ENCODE results near the gene LCE2D.
A peak's percentile ranks its signal among the peaks of the same experiment; 100 is the strongest.
"Not testable (repeated sequence)": the region's sequence is repeated elsewhere in the genome, so short reads cannot be mapped to it uniquely, and the experiment has no call there.

The LCE2D gene, protein sequence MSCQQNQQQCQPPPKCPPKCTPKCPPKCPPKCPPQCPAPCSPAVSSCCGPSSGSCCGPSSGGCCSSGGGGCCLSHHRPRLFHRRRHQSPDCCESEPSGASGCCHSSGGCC

DNA sequence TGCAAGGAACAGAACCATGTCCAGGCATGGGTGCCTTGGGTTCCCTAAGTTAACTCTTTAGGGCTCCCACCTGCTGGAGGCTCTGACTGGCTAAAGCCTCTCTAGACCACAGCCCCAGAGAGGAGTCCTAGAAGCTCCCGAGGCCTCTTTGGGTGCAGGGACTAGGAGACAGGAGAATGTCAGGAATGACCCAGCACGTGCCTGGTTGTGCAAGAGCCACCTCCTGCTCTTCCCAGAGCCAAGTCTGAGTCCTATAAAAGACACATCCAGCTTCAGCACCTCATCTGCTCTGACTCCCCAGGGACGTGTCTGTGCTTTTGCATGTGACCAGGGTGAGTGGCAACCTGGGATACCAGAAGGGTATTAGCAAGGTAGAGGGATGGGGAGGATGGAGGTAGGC, at the start of gene LCE2D:
Gene LCE2D, plus strand, starts transcription at position 283 of the 400 bp plus-strand sequence. CDS start 726 bp downstream, outside the sequence.
- no peak for DNase-seq

DNA sequence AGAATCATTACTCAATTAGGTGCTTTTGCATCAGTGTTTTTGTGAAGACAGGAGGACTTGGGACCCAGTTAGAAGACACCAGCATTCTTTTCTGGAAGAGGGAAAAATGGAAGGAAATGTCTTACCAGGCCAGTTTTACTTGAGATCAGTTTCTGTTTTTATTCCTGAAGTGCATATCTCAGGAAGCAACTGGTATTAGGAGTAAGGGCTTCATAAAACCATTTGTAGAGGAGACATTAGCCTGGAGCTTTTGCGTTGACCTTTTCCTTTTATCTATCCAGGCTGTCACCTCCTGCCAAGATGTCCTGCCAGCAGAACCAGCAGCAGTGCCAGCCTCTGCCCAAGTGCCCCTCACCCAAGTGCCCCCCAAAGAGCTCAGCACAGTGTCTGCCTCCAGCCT, 49.7 kb upstream of the LCE2D start, which contains the start of gene LCE3B:
Gene LCE3B, plus strand, starts transcription at position 301 of the 400 bp plus-strand sequence. Its CDS starts 0 bp downstream, at position 301.
- no peak for DNase-seq

DNA sequence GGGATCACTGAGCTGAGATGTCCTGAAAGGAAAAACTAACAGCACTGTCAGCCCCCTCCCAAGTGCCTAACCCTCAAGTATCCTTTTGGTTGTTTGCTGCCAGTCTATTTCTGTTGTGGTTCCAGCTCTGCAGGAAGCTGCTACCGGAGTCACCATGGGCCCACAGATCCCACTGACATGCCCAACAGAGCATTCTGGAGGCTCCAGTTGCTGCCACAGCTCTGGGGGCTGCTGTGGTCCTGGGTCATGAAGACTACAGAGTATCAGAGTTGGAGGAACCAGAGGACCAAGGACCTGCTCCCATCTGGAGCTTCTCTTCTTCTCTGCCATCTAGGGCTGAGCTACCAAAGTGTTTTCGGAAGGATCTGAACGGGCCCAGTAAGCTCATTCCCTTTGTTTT, 41.2 kb upstream of the LCE2D start:
- DNase-seq, result no peak

DNA sequence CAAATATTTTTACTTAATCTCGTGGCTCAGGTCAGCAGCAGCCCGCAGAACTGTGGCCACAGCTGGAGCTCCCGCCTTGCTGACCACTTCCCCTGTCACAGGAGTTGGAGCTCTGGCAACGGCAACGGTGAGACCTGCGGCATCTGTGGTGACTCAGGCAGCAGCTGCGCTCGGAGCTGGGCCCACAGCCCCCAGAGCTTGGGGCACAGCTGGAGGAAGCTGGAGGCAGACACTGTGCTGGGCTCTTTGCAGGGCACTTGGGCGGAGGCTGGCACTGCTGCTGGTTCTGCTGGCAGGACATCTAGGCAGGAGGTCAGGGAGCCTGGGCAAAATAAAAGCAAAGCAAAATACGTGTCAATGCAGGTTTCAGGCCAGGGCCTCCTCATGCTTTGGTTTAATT, 40.4 kb upstream of the LCE2D start, which contains the start of gene LCE3A:
Gene LCE3A, minus strand, starts transcription at position 301 of the 400 bp plus-strand sequence. Its CDS starts 0 bp downstream, at position 301.
- no peak for DNase-seq

DNA sequence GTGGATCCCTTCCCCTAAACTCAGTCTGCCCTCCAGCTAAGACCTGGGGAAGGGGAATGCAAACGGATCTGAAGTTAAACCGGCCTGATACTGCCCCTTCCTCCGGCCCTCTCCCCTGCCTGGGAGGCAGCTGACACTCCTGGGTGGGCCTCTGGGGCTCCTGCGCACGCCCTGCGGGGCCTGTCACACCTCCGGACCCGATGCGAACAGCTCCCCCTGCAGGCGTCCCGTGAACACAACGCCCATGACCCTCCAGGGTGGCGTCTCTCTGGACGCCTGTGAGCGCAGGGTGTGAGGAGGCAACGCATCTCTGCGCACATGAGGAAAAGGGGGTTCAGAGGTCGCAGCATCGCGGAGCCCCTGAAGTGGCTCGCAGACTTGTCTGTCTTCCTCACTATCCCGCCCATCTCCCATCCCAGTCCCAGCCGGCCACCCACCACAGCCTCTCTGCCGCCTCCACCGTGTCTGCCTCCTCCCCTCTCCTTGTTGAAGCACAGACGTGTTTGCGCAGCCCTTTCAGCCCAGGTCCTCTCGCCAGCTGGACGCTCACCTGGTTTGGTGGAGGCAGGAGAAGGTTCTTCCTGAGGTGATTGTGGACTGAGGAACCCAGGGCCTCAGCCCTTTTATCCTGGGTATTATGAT, 39.9 kb upstream of the LCE2D start:
- DNase-seq, result no peak

DNA sequence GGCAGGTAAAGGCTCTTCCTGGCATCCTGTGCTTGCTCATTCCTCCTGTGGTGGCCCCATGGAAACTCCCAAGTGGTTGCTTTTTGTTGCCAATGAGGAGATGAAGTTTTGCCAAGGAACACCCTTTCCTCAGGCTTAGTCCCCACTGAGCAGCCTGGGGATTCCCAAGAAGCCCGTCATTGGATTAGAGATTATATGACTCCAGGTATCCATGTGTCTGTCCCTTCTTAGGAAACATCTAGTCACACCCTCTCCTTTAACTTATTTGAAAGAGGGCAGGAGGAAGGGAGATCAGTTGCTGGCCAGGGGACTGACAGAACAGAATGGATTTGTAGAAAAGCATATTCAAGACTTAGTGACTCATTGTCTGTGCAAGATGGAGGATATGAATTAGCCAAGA, 36.4 kb upstream of the LCE2D start:
- DNase-seq, result no peak

DNA sequence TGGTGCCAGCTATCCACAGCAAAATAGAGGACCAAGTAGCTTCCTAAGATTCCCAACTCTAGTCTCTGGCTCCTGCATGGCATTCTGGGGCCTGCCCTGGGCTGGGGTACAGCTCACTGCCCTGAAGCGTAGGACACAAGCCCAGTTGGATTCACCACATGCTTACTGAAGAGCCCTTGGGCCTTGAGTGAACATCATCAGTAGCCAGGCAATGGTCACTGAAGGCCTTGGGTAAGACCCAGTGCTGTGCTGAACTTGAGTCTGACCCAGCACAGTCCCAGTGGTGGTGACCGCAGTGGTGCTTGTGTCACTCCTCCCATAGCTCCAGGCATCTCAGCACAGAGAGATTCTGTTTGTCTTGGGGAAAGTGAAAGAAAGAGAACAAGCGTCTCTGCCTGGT, 32.6 kb upstream of the LCE2D start:
- DNase-seq, result no peak

DNA sequence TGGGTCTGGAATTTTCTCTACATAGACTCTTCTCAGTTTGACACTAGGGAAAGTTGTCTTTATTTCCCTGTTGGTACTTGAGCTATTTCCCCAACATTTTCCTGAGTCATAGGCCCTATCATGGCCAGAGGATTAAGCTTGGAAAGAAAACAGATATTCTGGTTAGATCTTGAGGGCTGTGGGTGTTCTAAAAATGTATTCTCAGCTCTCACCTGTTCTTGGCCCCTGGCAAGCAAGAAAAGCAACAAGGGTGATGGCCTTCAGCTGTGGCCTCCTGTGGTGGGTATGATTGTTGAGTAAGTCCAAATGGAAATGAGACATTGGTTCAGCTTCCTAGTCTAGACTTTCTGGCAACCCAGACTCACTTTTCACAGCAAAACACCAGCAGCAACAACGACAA, 22.8 kb upstream of the LCE2D start:
- no peak for DNase-seq

DNA sequence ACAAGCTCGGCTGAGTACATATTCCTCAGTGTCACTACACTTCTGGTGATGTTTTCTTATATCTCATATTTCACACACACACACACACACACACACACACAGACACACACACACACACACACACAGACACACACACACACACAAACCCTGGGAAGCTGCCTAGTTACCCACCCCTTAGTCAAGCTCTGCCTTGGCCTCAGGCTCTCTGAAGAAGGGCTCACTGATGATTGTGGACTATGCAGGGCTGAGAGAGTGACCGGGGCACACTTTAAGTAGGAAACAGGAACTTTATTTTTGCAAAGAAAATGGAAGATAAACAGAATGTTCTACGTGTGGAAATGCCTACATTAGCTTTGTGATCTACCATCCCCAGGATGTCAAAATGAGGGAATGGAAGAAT, 19.2 kb upstream of the LCE2D start:
- DNase-seq, result no peak

DNA sequence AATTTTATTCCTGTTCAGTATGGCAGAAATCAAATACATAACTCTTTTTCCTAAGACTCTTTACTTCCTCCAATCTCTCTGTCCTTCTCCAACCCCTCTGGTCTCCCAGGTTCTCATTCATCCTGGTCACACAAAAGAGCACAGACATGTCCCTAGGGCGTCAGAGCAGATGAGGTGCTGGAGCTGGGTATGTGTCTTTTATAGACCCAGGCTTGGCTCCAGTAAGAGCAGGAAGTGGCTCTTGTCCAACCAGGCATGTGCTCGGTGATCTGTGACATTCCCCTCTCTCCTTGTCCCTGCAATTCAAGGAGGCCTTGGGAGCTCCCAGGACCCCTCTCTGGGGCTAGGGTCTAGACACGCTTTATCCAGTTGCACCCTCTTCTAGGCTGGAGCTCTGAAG, 18.0 kb upstream of the LCE2D start:
- DNase-seq, result no peak

DNA sequence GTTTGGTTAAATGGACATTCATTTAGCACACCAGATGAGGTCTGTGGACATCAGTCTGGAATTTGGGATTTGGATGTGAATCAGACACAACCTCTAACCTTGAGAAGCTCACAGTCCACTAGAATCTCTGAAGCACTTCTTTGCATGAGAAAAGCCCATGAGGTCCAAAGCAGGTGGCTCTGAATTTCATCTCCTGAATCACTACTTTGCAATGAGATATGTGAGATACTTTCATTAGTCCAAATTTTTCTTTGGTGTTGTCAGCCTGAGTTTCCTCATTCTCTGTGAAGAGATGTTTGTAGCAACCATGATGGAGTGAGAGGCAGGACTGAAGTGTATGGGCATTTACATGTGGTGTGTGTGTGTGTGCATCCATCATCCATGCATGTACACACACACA, 16.5 kb upstream of the LCE2D start:
- no peak for DNase-seq

DNA sequence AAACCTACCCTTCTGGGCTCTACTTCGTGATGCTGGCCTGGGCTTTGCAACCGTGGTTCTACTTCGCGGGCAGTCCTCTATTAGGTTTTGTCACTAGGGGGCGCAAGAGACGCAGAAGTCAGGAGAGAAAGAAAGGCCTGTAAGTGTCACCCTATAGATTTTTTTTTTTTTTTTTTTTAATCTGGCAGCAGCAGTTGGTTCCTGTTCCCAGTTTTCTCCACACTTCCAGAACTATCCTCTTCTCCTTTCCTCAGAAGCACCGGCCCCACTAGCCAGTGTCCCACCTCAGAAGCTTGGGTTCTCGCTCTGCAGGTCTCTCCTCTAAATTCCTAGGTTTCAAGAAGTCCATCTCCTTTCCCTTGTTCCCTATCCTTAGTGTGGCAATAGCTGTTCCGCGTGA, 9.1 kb upstream of the LCE2D start:
- peak in 1 of 4 experiments; percentile 5 for DNase-seq

DNA sequence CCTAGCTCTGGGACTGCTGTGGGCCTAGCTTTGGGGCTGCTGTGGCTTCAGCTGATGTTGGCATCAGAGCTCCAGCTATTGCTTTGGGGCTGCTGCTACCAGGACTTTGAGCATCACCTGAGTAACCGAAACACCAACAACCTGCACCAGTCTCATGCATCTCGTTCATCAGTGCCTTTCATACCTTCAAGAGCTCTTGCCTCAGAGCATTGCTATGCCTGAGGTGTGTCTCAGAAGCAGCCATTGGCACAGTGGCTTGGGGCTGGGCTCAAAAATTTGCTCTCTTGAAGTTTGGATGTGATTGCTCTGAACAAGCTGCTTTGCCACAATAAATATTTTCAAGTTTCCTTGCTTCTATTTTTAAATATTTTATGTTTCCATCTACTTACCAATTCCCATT, 6.7 kb upstream of the LCE2D start:
- no peak for DNase-seq

DNA sequence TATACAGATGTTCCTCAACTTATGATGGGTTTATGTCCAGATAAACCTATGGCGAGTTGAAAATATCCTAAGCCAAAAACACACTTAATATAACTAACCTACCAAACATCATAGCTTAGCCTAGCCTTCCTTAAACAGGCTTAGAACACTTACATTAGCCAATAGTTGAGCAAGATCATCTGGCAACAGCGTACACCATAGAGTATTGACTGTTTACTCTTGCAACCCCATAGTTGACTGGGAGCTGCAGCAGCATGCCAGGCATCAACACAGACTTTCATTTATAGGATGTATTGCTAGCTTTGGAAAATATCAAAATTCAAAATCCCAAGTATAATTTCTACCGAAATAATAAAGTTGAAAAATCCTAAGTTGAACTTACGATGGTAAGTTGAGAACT, 5.5 kb upstream of the LCE2D start:
- no peak for DNase-seq

DNA sequence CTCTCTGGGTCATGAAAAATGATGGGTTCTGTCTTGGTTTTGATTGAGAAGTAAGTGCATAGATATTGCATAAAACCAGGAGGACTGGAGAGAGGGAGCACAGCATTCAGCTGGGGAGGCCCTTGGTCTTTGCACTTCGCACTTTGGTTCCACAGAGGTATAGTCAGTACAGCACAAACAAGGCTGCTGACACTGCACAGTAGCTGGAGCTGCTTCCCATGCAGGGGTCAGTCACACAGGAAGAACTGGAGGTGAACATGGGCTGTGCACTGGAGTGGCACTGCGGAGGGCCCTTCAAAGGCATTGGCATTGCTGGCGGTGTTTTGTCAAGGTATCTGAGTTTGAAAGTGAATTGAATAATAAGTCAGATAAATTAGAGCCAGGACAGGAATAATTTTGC, 4.5 kb upstream of the LCE2D start:
- DNase-seq, result no peak

DNA sequence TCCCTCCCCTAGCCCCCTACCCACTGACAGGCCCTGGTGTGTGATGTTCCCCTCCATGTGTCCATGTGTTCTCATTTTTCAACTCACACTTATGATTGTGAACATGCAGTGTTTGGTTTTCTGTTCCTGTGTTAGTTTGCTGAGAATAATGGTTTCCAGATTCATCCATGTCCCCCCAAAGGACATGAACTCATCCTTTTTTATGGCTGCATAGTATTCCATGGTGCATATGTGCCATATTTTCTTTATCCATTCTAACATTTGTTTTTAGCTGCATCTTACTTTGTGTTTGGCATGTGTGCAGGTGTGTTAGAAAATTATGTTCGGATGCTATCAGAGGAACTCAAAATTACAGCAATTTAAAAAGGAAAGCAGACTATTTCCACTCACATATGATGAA, 3.0 kb downstream of the LCE2D start:
- not testable (repeated sequence) for DNase-seq

DNA sequence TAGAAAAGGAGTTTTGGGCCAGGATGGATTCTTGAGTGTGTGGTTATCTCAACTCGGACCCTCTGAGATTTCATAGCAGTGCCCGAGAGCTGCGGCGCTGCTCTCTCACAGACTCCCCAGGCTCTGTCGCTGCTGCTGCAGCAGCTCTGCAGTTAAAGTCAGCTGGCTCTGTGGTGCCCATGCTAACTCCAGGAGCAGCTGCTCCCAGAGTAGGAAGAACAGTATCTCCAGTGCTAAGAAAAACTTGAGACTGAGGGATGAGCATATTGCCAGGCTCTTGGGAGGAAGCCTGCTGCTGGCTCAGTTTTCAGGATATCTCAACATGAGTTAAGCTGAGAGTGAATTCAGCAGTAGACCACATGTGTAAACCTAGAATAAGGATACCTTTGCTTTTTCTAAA, 4.5 kb downstream of the LCE2D start:
- DNase-seq, result no peak

DNA sequence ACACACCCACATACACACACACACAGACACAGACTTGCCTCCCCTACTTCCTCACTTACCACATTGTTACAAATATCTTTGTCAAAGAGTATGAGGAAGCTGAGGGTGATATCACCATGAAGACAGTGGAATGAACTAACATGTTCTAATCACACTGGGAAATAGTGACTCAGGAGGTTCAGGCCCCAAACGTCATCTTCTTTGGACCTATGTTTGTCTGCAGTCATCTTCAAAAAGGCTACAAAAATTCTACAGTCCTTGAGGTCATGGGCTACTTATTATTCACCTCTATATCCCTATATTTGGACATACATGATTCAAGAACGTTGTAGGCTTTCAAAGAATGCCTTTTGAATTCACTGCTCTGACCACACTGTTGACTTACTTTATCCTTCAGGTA, 9.8 kb downstream of the LCE2D start:
- DNase-seq, result no peak

DNA sequence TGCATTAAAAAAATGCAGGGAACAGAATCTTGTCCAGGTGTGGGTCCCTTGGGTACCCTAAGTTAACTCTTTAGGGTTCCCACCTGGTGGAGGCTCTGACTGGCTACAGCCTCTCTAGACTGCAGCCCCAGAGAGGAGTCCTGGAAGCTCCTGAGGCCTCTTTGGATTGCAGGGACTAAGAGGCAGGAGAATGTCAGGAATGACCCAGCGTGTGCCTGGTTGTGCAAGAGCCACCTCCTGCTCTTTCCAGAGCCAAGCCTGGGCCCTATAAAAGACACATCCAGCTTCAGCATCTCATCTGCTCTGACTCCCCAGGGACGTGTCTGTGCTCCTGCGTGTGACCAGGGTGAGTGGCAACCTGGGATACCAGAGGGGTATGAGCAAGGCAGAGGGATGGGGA, 11.8 kb downstream of the LCE2D start, which contains the start of gene LCE2C:
Gene LCE2C, plus strand, starts transcription at position 297 of the 400 bp plus-strand sequence. CDS start 737 bp downstream, outside the sequence.
- not testable (repeated sequence) for DNase-seq

DNA sequence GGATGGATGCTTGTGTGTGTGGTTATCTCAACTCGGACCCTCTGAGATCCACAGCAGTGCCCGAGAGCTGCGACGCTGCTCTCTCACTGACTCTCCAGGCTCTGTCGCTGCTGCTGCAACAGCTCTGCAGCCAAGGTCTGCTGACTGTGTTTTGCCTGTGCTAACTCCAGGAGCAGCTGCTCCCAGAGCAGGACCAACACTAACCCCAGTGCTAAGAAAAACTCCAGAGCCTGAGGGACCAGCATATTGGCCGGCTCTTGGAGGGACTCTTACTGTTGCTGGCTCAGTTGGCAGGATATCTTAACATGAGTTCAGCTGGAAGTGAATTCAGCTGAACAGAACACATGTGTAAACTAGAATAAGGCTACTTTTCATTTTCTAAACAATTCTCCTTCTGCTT, 16.3 kb downstream of the LCE2D start:
- no peak for DNase-seq

DNA sequence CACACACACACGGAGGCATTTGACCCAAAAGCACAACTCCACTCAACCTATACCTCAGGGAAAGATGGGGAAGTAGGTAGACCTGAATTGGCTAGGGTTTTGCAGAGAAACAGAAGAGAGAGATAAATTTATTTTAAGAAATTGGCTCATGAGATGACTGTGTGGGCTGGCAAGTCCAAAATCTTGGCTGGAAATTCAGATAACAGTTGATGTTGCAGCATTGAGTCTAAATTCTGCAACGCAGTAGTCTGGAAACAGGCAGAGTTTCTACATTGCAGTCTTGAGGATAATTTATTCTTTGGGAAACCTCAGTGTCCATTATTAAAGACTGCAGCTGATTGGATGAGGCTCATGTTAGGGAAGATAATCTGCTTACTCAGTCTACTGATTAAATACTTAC, 18.4 kb downstream of the LCE2D start:
- DNase-seq, result no peak

DNA sequence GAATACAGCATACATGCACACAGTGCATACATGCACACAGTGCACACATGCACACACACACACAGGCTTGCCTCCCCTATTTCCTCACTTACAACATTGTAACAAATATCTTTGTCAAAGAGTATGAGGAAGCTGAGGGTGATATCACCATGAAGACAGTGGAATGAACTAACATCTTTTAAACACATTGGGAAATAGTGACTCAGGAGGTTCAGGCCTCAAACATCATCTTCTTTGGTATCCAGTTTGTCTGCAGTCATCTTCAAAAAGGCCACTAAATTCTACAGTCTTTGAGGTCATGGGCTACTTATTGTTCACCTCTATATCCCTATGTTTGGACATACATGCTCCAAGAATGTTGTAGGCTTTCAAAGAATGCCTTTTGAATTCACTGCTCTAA, 20.7 kb downstream of the LCE2D start:
- DNase-seq, result no peak

DNA sequence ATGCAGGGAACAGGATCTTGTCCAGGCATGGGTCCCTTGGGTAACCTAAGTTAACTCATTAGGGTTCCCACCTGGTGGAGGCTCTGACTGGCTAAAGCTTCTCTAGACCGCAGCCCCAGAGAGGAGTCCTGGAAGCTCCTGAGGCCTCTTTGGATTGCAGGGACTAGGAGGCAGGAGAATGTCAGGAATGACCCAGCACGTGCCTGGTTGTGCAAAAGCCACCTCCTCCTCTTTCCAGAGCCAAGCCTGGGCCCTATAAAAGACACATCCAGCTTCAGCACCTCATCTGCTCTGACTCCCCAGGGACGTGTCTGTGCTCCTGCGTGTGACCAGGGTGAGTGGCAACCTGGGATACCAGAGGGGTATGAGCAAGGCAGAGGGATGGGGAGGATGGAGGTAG, 22.6 kb downstream of the LCE2D start, which contains the start of gene LCE2B:
Gene LCE2B, plus strand, starts transcription at position 301 of the 400 bp plus-strand sequence. CDS start 721 bp downstream, outside the sequence.
- not testable (repeated sequence) for DNase-seq

DNA sequence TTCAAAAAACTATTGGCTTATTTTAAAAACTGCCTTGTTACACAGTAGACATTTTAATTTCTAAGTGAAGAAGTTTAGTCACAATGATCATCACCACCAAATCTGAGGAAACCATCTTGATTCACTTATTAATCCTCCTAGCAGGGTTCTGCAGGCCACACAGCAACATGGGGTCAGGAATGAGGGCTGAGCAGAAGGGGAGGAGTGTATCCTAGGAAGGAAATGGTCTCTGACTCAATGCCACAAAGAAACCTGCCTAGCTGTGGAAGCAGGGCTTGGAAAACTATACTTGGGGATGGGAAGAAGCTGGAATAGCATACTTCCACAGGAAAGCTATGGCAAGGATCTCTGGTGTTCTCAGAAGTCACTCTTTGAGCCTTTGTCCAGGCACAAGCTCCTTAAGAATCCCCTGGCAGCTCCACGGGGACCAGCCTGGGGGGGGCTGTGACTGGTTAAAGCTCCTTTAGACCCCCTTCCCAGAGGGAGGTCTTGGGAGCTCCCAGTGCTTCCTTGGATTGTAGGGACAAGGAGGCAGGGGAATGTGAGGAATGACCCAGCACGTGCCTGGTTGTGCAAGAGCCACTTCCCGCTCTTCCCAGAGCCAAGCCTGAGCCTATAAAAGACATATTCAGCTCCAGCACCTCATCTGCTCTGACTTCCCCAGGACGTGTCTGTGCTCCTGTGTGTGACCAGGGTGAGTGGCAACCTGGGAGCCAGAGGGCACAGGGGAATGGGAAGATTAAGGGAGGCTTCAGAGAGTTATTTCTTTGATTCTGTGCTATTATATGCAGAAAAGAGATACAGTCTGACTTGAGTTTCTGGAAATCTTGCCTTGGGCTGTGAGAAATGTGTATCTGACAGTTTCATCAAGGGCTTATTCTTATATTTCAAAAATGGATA, 34.8 kb downstream of the LCE2D start, which contains the start of gene LCE2A:
Gene LCE2A, plus strand, starts transcription at position 645 of the 900 bp plus-strand sequence. CDS start 557 bp downstream, outside the sequence.
- no peak for DNase-seq

Data from activated CD4-positive, CD25-positive, alpha-beta regulatory T cell (primary cell).